Measurements from ENCODE around the gene TST. TPM values are rescaled to one million over a fixed set of nuclear protein-coding genes. Genes with fewer than 3 reads are reported as not detected.

Gene TST
- total and polyA plus RNA-seq, 2 donors (not counting 3 experiments of a cell fraction or from before 2014, with no cell fraction given): 39.2 to 95.1 TPM

GRCh38 chr22:37043209-37043827 lies 24.1 kb upstream of the TST start:
- TF ChIP-seq FOS (IDR thresholded peaks at IDR 0.05; ENCODE audit: borderline replicate concordance, insufficient read depth, low read length): no peak
- no peak for TF ChIP-seq MAX (IDR thresholded peaks at IDR 0.05; ENCODE audit: insufficient read depth, insufficient read length)
- no peak for TF ChIP-seq POLR2AphosphoS5 (IDR thresholded peaks at IDR 0.05; ENCODE audit: insufficient read depth, low read depth, low read length)
- TF ChIP-seq POLR2A (IDR thresholded peaks at IDR 0.05; ENCODE audit: low read depth, low read length): no peak
- no peak for TF ChIP-seq EZH2 (IDR thresholded peaks at IDR 0.05; ENCODE audit: borderline replicate concordance, low read depth, low read length, severe bottlenecking)
- no peak for TF ChIP-seq GATA2 (IDR thresholded peaks at IDR 0.05; ENCODE audit: insufficient read depth, insufficient read length, low read depth, low read length)
- TF ChIP-seq JUN (IDR thresholded peaks at IDR 0.05; ENCODE audit: borderline replicate concordance, insufficient read depth, insufficient read length, low read depth): no peak
- TF ChIP-seq MYC (IDR thresholded peaks at IDR 0.05; ENCODE audit: low read depth, low read length): no peak
- no peak for TF ChIP-seq CTCF (IDR thresholded peaks at IDR 0.05; ENCODE audit: extremely low read depth in 1 of 2, insufficient read depth in 1 of 2, low read depth in 1 of 2, low read length in 2 of 2)
- Histone ChIP-seq H3K4me2 (ENCODE audit: insufficient read depth, low read length) (no peak overlapping the region), H3K36me3 (ENCODE audit: control insufficient read depth in 2 of 2, extremely low read depth in 1 of 2, insufficient read depth in 2 of 2, low read length in 2 of 2) (no peaks in the 10 kb centered on the region), H3K4me3 (replicated peaks in 1 of 3; ENCODE audit: insufficient read depth in 1 of 3, low read depth in 1 of 3, low read length in 3 of 3) (no peak overlapping the region), H3K79me2 (ENCODE audit: control insufficient read depth, insufficient read depth, low read length) (no peaks in the 10 kb centered on the region), H2AFZ (ENCODE audit: low read depth, low read length) (no peak overlapping the region), H3K9ac (replicated peaks; ENCODE audit: extremely low read depth, insufficient read depth, low read length) (no peak overlapping the region), H4K20me1 (replicated peaks; ENCODE audit: control insufficient read depth, extremely low read depth, insufficient read depth, low read length) (no peaks in the 10 kb centered on the region), H3K27me3 (ENCODE audit: control insufficient read depth in 2 of 2, insufficient read depth in 2 of 2, low read length in 2 of 2) (no peaks in the 10 kb centered on the region), H3K9me1 (replicated peaks; ENCODE audit: control insufficient read depth, extremely low read depth, insufficient read depth, low read length) (no peaks in the 10 kb centered on the region), H3K27ac (ENCODE audit: insufficient read depth, low read depth, low read length) (no peak overlapping the region), H3K4me1 (ENCODE audit: control insufficient read depth, extremely low read depth, insufficient read depth, low read length) (peaks cover 16% of the 10 kb centered on the region), H3K9me3 (replicated peaks; ENCODE audit: control insufficient read depth, insufficient read depth, low read length) (no peaks in the 10 kb centered on the region)
- intact Hi-C loops (cut with micrococcal nuclease): no loop called here
- BruUV-seq (replicated peaks): no TSS peak
- ChIA-PET CTCF (interaction anchor here (0.9 to 3.0 kb wide), 14 partner anchors 9 to 499 kb away, joined by 3 to 38 read pairs (median 4); partner anchors contain the start of genes KCTD17, MPST and TST), POLR2A (no interaction called here)
- DNase-seq (ENCODE audit: low read depth, low spot score): no peak
- dilution Hi-C loops (cut with MboI; ENCODE audit: extremely low pct_ligation_motif_present, low sequenced_read_pairs): no loop called here
- no peak for FAIRE-seq
